Measurements from ENCODE around the gene PLCH2. TPM values are rescaled to one million over a fixed set of nuclear protein-coding genes. Genes with fewer than 3 reads are reported as not detected.

The PLCH2 gene
- total RNA-seq, 1 donor, result under 0.01 TPM

- no peak for TF ChIP-seq CTCF (IDR thresholded peaks at IDR 0.05; ENCODE audit: insufficient read depth, low read depth, low read length)
- DNase-seq (ENCODE audit: low read depth), result no peak
- no peak overlapping the region for H3K4me3 ChIP-seq (ENCODE audit: low read depth, low read length)
Observed at GRCh38 chr1:2446394-2446793, 29.7 kb upstream of the PLCH2 start.

- no peak overlapping the region for H3K4me3 ChIP-seq (ENCODE audit: low read depth, low read length)
- DNase-seq (ENCODE audit: low read depth), result no peak
- TF ChIP-seq CTCF (IDR thresholded peaks at IDR 0.05; ENCODE audit: insufficient read depth, low read depth, low read length), result no peak
Observed at GRCh38 chr1:2446861-2447260, 29.2 kb upstream of the PLCH2 start.

- DNase-seq (ENCODE audit: low read depth), result no peak
- H3K4me3 ChIP-seq (ENCODE audit: low read depth, low read length), result no peak overlapping the region
- TF ChIP-seq CTCF (IDR thresholded peaks at IDR 0.05; ENCODE audit: insufficient read depth, low read depth, low read length), result no peak
Observed at GRCh38 chr1:2447276-2448097, 28.6 kb upstream of the PLCH2 start.

GRCh38 chr1:2448098-2448445 lies 28.0 kb upstream of the PLCH2 start:
- no peak for DNase-seq (ENCODE audit: low read depth)
- H3K4me3 ChIP-seq (ENCODE audit: low read depth, low read length), result no peak overlapping the region

GRCh38 chr1:2449636-2450454 lies 26.2 kb upstream of the PLCH2 start:
- DNase-seq (ENCODE audit: low read depth), result no peak
- TF ChIP-seq CTCF (IDR thresholded peaks at IDR 0.05; ENCODE audit: insufficient read depth, low read depth, low read length), result no peak
- no peak overlapping the region for H3K4me3 ChIP-seq (ENCODE audit: low read depth, low read length)

More at GRCh38 chr1:2448098-2448445, 28.0 kb upstream of the PLCH2 start:
- no peak for TF ChIP-seq CTCF (IDR thresholded peaks at IDR 0.05; ENCODE audit: insufficient read depth, low read depth, low read length)

- no peak for TF ChIP-seq CTCF (IDR thresholded peaks at IDR 0.05; ENCODE audit: insufficient read depth, low read depth, low read length)
- peak; percentile 24 for DNase-seq (ENCODE audit: low read depth)
- no peak overlapping the region for H3K4me3 ChIP-seq (ENCODE audit: low read depth, low read length)
Observed at GRCh38 chr1:2451741-2452140, 24.3 kb upstream of the PLCH2 start.

All from fibroblast of villous mesenchyme (primary cell).